ENCODE data around the gene PPCDC.
A peak's percentile ranks its signal among the peaks of the same experiment; 100 is the strongest.
"Not testable (repeated sequence)": the region's sequence is repeated elsewhere in the genome, so short reads cannot be mapped to it uniquely, and the experiment has no call there.

Gene PPCDC

GRCh38 chr15:75069301-75069925 lies 46.0 kb downstream of the PPCDC start:
- peak; percentile 17 for DNase-seq

DNA sequence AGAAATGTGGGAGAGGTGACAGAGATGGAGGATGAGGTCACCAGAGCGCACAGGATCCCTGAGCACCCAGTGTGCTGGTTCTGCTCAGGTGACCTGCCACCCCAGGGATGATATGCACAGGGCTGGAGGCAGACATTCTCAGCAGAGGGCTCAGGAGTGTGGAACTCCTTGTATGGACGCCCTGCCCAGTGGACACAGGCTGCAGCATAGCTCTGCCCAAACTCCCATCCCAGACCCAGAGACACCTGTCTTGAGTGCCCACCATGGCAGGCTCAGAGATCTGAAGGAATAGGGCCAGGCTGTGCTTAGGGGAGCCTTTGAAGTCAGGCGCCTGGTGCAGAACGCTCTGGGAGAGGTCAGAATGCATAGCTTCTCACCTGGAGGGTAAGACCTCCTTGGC lies 47.3 kb downstream of the PPCDC start:
- DNase-seq, result no peak

- no peak for DNase-seq
Observed at GRCh38 chr15:75073197-75073596, 49.8 kb downstream of the PPCDC start.

DNA sequence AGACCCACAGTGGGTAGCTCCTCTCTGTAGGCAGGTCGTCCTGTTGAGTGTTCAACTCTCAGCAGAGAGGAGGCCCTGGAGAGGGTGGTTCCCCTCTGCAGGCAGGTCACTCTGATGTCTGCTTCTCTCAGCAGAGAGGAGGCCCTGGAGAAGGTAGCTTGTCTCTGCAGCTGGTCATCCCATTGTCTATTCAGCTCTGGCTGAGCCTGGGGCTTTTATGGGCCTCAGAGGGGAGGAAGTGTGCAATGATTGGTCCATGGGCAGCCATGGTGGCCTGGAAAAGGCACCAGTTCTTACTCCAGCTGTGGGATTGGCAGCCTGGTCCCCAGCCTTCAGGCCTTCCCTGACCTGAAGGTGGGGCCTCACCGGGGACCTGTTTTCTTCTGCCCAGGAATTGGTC lies 52.9 kb downstream of the PPCDC start:
- DNase-seq, result no peak

GRCh38 chr15:75077551-75077961 lies 54.2 kb downstream of the PPCDC start:
- DNase-seq, result peak; percentile 23

DNA sequence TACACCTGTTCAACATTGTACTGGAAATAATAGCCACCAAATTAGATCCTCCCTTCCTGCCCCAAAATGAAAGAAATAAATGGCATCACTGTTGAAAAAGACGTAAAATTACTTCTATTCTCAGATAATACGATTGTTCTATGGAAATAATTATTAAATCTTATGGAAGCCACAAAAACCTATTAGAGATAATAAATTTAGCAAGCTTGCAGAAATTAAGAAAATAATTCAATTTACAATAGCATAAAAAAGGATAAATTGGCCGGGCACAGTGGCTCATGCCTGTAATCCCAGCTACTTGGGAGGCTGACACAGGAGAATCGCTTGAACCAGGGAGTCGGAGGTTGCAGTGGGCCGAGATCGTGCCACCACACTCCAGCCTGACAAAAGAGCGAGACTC lies 57.8 kb downstream of the PPCDC start:
- no peak for DNase-seq

- DNase-seq, result no peak
Observed at GRCh38 chr15:75082689-75083088, 59.3 kb downstream of the PPCDC start.

GRCh38 chr15:75085708-75086107 lies 62.3 kb downstream of the PPCDC start:
- DNase-seq, result not testable (repeated sequence)

- DNase-seq, result no peak
Observed at GRCh38 chr15:75089456-75090387, 66.3 kb downstream of the PPCDC start.

- no peak for DNase-seq
Observed at GRCh38 chr15:75090388-75090734, 67.0 kb downstream of the PPCDC start.

DNA sequence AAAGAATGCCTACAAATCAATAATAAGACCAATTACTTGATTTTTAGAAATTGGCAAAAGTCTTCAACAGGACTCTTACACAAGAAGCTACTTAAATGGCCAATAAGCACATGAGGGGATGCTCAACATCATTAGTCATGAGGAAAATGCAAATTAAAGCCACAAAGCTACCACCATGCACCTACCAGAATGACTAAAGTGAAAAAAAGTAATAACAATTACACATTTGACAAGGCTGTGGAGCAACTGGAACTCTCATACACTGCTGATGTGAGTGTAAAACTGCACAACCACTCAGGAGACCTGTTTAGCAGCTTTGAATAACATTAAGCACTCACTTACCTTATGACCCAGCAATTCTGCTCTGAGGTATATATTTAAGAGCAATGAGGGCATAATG lies 68.4 kb downstream of the PPCDC start:
- DNase-seq, result no peak

DNA sequence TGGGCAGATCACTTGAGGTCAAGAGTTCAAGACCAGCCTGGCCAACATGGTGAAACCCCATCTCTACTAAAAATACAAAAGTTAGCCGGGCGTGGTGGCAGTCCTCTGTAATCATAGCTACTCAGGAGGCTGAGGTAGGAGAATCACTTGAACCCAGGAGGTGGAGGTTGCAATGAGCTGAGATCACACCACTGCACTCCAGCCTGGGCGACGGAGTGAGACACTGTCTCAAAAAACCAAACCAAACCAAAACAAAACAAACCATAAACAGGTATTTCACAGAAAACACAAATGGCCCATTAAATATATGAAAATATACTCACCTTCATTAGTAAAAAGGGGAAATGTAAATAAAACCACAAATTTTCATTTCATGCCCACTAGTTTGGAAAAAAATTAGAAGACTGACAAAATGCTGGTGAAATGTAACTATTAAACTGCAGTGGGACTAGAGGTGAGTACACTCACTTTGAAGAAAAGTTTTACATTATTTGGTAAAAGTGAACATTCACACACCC lies 71.6 kb downstream of the PPCDC start:
- DNase-seq, result not testable (repeated sequence)

DNA sequence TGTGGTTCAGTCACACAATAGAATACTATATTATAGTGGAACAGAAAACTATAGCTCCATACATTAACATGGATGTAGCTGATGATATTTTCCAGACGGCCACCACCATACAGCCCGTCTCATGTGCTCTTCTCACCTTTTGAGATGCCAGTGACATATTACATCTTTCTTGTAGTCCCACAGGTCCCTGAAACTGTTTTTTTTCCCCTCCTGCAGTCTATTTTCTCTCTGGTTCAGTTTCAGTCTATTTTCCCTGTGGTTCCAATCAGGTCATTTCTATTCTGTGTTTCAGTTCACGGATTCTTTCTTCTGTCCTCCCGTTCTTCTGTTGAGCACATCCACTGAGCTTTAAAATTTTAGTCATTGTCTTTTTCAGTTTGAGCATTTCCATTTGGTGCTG lies 72.2 kb downstream of the PPCDC start:
- no peak for DNase-seq

- no peak for DNase-seq
Observed at GRCh38 chr15:75097939-75098338, 74.5 kb downstream of the PPCDC start.

DNA sequence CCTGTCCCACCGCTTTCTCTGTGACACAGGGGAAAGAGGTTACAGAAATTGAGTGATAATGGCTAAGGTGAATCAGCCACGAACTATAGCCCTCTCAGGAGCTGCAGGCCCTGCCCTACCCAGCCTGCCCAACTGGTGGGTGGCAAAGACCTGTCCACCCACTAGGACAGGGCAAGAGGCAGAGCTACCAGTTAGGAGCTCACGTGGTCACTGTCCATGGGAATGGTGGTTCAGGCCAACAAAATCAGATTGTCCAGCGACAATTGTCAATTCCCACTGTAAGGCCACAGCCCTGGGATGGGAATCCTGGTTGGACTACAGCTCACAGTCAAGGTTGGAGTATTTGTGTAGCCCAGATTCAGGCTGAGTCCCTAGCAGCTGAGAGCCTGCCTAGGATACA lies 75.0 kb downstream of the PPCDC start:
- DNase-seq, result no peak

All from CD4-positive, alpha-beta T cell treated with Interleukin-12 subunit alpha and Interleukin-12 subunit beta, for 1 hour (primary cell).